ENCODE measurements around the gene OR8S1.
"Not testable (repeated sequence)": the region's sequence is repeated elsewhere in the genome, so short reads cannot be mapped to it uniquely, and the experiment has no call there.

Gene OR8S1, protein sequence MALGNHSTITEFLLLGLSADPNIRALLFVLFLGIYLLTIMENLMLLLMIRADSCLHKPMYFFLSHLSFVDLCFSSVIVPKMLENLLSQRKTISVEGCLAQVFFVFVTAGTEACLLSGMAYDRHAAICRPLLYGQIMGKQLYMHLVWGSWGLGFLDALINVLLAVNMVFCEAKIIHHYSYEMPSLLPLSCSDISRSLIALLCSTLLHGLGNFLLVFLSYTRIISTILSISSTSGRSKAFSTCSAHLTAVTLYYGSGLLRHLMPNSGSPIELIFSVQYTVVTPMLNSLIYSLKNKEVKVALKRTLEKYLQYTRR

GRCh38 chr12:48525332-48525731 is at the start of gene OR8S1:
TSS of gene OR8S1 (plus strand) at chr12:48525632. CDS start at chr12:48525632, 0 bp downstream.
- DNase-seq: no peak

GRCh38 chr12:48482198-48482597 is 43.2 kb upstream of the OR8S1 start, which contains the start of gene C12orf54:
TSS of gene C12orf54 (plus strand) at chr12:48482498. CDS start at chr12:48483297, 799 bp downstream.
- no peak for DNase-seq

- no peak for DNase-seq
Observed at GRCh38 chr12:48482930-48483329, 42.5 kb upstream of the OR8S1 start.

DNA sequence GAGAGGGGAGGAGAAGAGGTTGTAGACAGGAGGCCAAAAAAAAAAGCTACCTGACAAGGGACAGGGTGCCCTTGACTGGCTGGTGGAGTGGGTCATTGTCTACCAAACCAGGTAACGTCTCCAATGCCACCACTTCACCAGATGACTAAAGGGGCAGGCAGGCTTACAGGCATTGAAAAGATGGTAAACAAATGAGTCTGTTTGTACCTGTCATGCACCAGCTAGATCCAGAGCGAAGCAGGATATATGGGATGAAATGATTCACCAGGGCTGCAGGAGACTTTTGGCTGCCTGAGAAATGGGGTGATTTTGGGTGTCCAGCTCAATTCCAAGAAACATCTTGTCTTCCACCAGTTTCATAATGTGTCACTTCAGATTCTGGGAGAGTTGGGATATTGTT is 39.2 kb upstream of the OR8S1 start:
- DNase-seq: no peak

DNA sequence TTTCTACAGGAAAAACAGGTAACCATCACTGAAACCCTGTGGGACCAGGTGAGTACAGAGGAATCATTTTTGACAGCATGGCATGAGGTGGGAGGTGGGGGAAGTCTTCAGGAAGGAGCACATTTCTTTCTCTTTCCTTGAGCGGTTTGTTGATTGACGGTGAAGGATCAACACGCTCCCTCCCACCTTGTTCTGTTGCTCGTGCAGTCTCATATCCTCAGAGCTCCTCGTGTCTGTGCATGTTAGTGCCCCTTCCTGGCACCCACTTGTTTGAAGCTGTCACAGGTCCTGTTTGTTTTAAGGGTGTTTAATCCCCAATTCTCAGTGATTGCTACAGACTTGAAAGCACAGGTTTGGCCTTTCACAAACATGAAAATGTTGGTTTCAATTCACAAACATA is 38.8 kb upstream of the OR8S1 start:
- no peak for DNase-seq

DNA sequence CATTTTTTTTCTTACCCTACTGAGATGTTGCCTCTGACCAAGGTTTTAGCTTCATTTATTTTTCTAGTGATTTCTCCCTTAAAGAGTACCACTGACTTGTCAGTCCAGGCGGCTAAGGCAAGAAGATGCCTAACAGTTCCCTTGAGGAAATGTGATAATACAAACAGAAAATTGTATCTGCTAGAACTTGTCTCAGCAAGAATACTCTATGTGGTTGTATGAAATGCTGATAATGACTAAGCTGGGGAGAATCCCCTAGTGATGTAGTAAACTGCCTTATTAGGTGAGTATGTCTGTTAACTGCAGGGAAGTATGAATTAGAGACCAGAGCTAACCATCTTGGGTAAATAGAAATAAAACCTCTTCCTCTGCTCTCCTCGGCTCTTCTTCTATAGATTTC is 36.4 kb upstream of the OR8S1 start:
- no peak for DNase-seq

DNA sequence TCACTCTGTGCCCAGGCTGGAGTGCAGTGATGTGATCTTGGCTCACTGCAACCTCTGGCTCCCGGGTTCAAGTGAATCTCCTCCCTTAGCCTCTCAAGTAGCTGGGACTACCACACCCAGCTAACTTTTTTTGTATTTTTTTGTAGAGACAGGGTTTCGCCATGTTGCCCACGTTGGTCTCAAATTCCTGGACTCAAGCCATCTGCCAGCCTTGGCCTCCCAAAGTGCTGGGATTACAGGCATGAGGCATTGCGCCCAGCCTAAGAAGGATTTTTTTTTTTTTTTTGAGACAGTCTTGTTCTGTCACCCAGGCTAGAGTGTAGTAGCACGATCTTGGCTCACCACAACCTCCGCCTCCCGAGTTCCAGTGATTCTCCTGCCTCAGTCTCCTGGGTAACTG is 36.0 kb upstream of the OR8S1 start:
- DNase-seq: not testable (repeated sequence)

- DNase-seq: not testable (repeated sequence)
Observed at GRCh38 chr12:48500281-48500680, 25.2 kb upstream of the OR8S1 start.

DNA sequence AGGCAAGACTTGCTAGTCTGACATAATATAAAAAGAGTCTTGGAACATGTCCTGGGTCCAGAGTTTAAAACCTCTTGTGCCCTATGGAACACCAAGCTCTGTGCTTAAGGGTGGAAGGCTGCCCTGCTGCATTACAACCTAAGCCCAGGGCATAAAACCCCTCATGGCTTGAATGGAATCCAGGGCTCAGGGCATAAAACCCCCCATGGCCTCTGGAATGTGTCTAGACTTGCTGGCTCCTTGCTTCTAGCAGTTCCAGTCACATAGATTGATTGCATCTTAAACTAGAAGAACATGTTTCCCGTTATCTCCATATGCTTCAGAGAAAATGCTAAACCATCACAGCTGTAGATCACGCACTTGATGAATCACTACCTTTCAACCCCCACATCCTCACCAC is 18.6 kb upstream of the OR8S1 start:
- not testable (repeated sequence) for DNase-seq

DNA sequence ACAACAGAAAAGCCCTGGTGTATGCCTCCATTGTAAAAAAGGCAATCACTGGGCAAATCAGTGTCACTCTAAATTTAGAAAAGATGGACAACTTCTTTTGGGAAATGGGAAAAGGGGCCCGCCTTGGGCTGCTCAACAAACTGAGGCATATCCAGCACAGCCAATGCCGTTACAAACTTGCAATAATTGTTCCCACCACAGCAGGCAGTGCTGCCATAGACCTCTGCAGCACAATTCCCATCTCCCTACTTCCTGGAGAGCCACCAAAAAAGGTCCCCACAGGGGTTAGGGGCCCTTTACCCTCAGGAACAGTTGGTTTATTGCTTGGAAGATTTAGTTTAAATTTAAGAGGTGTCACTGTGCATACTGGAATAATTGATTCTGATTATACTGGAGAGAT is 16.4 kb upstream of the OR8S1 start:
- no peak for DNase-seq

- no peak for DNase-seq
Observed at GRCh38 chr12:48510111-48510510, 15.3 kb upstream of the OR8S1 start.

- no peak for DNase-seq
Observed at GRCh38 chr12:48512855-48513254, 12.6 kb upstream of the OR8S1 start.

DNA sequence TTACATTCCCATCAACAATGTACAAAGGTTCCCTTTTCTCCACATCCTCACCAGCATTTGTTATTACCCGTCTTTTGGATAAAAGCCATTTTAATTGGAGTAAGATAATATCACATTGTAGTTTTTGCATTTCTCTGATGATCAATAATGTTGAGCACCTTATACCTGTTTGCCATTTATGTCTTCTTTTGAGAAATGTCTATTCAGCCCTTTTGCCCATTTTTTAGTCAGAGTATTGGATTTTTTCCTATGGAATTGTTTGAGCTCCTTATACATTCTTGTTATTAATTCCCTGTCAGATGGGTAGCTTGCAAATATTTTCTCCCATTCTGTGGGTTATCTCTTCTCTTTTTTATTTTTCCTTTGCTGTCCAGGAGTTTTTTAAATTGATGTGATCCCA is 10.7 kb upstream of the OR8S1 start:
- DNase-seq: no peak

- not testable (repeated sequence) for DNase-seq
Observed at GRCh38 chr12:48520381-48520780, 5.1 kb upstream of the OR8S1 start.

GRCh38 chr12:48527891-48528670 is 2.6 kb downstream of the OR8S1 start:
- no peak for DNase-seq

DNA sequence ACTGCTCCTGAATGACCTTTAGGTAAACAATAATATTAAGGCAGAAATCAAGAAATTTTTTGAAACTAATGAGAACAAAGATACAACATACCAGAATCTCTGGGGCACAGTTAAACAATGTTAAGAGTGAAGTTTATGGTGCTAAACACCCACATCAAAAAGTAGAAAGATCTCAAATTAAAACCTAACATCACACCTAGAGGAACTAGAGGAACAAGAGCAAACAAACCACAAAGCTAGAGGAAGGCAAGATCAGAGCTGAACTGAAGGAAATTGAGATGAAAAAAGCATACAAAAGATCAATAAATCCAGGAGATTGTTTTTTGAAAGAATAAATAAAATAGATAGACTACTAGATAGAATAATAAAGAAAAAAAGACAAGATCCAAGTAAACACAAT is 7.2 kb downstream of the OR8S1 start:
- no peak for DNase-seq

GRCh38 chr12:48536602-48537001 is 11.2 kb downstream of the OR8S1 start:
- DNase-seq: no peak

- DNase-seq: peak; percentile 61 to 68
Observed at GRCh38 chr12:48542300-48542928, 17.0 kb downstream of the OR8S1 start.

- no peak for DNase-seq
Observed at GRCh38 chr12:48545833-48546469, 20.5 kb downstream of the OR8S1 start.

GRCh38 chr12:48547012-48547411 is 21.6 kb downstream of the OR8S1 start:
- DNase-seq: not testable (repeated sequence)

DNA sequence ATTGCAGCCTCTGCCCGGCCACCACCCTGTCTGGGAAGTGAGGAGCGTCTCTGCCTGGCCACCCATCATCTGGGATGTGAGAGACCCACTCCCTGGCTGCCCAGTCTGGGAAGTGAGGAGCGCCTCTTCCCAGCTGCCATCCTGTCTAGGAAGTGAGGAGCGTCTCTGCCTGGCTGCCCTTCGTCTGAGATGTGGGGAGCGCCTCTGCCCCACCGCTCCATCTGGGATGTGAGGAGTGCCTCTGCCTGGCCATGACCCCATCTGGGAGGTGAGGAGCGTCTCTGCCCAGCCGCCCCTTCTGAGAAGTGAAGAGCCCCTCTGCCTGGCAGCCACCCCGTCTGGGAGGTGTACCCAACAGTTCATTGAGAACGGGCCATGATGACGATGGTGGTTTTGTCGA is 26.2 kb downstream of the OR8S1 start:
- DNase-seq: not testable (repeated sequence)

DNA sequence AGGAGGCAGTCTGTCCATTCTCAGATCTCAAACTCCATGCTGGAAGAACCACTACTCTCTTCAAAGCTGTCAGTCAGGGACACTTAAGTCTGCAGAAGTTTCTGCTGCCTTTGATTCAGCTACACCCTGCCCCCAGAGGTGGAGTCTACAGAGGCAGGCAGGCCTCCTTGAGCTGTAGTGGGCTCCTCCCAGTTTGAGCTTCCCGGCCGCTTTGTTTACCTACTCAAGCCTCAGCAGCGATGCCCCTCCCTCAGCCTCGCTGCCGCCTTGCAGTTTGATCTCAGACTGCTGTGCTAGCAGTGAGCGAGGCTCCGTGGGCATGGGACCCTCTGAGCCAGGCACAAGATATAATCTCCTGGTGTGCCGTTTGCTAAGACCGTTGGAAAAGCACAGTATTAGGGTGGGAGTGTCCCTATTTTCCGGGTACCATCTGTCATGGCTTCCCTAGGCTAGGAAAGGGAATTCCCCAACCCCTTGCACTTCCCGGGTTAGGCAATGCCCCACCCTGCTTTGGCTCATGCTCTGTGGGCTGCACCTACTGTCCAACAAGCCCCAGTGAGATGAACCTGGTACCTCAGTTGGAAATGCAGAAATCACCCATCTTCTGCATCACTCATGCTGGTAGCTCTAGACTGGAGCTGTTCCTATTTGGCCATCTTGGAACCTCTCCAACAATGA is 28.4 kb downstream of the OR8S1 start:
- peak in 1 of 2 donors; percentile 31 for DNase-seq

DNA sequence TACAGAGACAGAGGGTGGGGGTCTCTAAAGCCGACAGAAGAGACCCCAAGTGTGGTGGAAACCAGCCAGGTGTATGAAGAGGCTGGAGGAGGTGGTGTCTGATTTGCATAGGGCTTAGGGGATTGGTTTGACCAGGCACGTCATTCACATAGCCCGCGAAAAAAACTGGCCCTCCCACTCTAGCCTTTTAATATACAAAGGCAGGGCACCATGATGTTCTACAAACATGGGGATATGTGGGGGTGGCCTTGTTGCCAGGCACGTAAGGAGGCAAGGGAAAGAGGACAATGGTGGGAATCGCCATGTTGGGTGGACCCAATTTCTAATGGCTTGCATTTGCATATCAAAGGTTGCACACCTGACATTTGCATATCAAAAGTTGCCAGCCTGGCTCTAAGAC is 31.2 kb downstream of the OR8S1 start:
- DNase-seq: no peak

Data from stimulated activated CD4-positive, alpha-beta T cell treated with anti-CD3 and anti-CD28 coated beads, Interleukin-2, amount 100 ng/mL, for 24 hours (primary cell).